ENCODE results near the gene RAX2. TPM values are rescaled to one million over a fixed set of nuclear protein-coding genes. Genes with fewer than 3 reads are reported as not detected.

The RAX2 gene
- total and polyA plus RNA-seq, 2 donors from 2014 or later, result not detected

- Histone ChIP-seq H3K4me1 (ENCODE audit: control insufficient read depth in 2 of 3, insufficient read depth in 2 of 3, low read depth in 1 of 3, low read length in 3 of 3) (peaks cover 0 to 11% (median 0%) of the 10 kb centered on the region in 3 donors), H3K27ac (ENCODE audit: low read depth in 2 of 2, low read length in 2 of 2) (no peak overlapping the region), H3K36me3 (ENCODE audit: control insufficient read depth in 2 of 3, insufficient read depth in 3 of 3, low read length in 3 of 3) (no peaks in the 10 kb centered on the region), H3K9ac (ENCODE audit: low read length in 3 of 3) (no peak overlapping the region), H3K9me3 (ENCODE audit: control insufficient read depth in 2 of 3, insufficient read depth in 1 of 3, low read length in 3 of 3) (no peaks in the 10 kb centered on the region), H3K27me3 (ENCODE audit: control insufficient read depth, insufficient read depth, low read length) (peaks cover 4% of the 10 kb centered on the region), H3K4me3 (ENCODE audit: low read length in 3 of 3) (no peak overlapping the region)
- intact Hi-C loops (cut with DNase I), result no loop called here
- no peak for FAIRE-seq
- no peak for DNase-seq
- TF ChIP-seq CTCF (IDR thresholded peaks at IDR 0.05; ENCODE audit: borderline replicate concordance, extremely low read depth, insufficient read depth), result no peak
These were observed 32.4 kb upstream of the RAX2 start for GRCh38 chr19:3804429-3804828.

- peaks cover 4% of the 10 kb centered on the region for H3K27me3 ChIP-seq (ENCODE audit: control insufficient read depth, insufficient read depth, low read length)
- H3K9me3 ChIP-seq (ENCODE audit: control insufficient read depth in 2 of 3, insufficient read depth in 1 of 3, low read length in 3 of 3), result no peaks in the 10 kb centered on the region
- no peak overlapping the region for H3K4me3 ChIP-seq (ENCODE audit: low read length in 3 of 3)
- peaks cover 0 to 11% (median 0%) of the 10 kb centered on the region in 3 donors for H3K4me1 ChIP-seq (ENCODE audit: control insufficient read depth in 2 of 3, insufficient read depth in 2 of 3, low read depth in 1 of 3, low read length in 3 of 3)
- TF ChIP-seq CTCF (IDR thresholded peaks at IDR 0.05; ENCODE audit: borderline replicate concordance, extremely low read depth, insufficient read depth), result no peak
- intact Hi-C loops (cut with DNase I), result no loop called here
- no peak overlapping the region for H3K9ac ChIP-seq (ENCODE audit: low read length in 3 of 3)
- no peak for FAIRE-seq
- no peak overlapping the region for H3K27ac ChIP-seq (ENCODE audit: low read depth in 2 of 2, low read length in 2 of 2)
- no peak for DNase-seq
- no peaks in the 10 kb centered on the region for H3K36me3 ChIP-seq (ENCODE audit: control insufficient read depth in 2 of 3, insufficient read depth in 3 of 3, low read length in 3 of 3)
These were observed 32.0 kb upstream of the RAX2 start for GRCh38 chr19:3803986-3804385.

- H3K27me3 ChIP-seq (ENCODE audit: control insufficient read depth, insufficient read depth, low read length), result peaks cover 4% of the 10 kb centered on the region
- FAIRE-seq, result no peak
- no peak for DNase-seq
- intact Hi-C loops (cut with DNase I), result no loop called here
- H3K27ac ChIP-seq (ENCODE audit: low read depth in 2 of 2, low read length in 2 of 2), result no peak overlapping the region
- H3K4me1 ChIP-seq (ENCODE audit: control insufficient read depth in 2 of 3, insufficient read depth in 2 of 3, low read depth in 1 of 3, low read length in 3 of 3), result peaks cover 0 to 11% (median 0%) of the 10 kb centered on the region in 3 donors
- no peak for TF ChIP-seq CTCF (IDR thresholded peaks at IDR 0.05; ENCODE audit: borderline replicate concordance, extremely low read depth, insufficient read depth)
- no peaks in the 10 kb centered on the region for H3K36me3 ChIP-seq (ENCODE audit: control insufficient read depth in 2 of 3, insufficient read depth in 3 of 3, low read length in 3 of 3)
- H3K9ac ChIP-seq (ENCODE audit: low read length in 3 of 3), result no peak overlapping the region
- no peak overlapping the region for H3K4me3 ChIP-seq (ENCODE audit: low read length in 3 of 3)
- no peaks in the 10 kb centered on the region for H3K9me3 ChIP-seq (ENCODE audit: control insufficient read depth in 2 of 3, insufficient read depth in 1 of 3, low read length in 3 of 3)
These were observed 31.3 kb upstream of the RAX2 start for GRCh38 chr19:3803114-3803888.
